ENCODE results near the gene GNAO1.

DNA sequence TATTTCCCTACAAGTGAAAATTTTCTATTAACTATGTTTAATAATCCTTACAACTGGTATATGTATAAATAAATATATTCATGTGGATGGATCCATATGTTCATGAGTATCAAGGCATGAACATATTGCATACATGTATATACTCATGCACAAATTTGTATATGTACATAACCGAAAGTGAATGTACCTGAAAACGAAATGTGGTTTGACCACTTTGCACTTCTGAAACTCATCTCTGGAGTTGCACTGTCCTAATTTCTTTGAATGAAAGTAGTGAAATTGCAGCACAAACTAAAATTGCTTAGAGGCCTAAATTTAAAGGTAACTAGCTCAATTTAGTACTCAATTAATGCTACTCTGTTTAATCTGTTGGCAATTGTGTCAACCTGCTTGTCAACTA lies 27.4 kb upstream of the GNAO1 start:
- TF ChIP-seq POLR2AphosphoS5 (IDR thresholded peaks at IDR 0.05; ENCODE audit: low read depth) (no peak), SPI1 (IDR thresholded peaks at IDR 0.05; ENCODE audit: borderline replicate concordance, low read depth) (no peak), GABPA (IDR thresholded peaks at IDR 0.05; ENCODE audit: low read depth) (no peak)
- TF ChIP-seq, protein P1, sequence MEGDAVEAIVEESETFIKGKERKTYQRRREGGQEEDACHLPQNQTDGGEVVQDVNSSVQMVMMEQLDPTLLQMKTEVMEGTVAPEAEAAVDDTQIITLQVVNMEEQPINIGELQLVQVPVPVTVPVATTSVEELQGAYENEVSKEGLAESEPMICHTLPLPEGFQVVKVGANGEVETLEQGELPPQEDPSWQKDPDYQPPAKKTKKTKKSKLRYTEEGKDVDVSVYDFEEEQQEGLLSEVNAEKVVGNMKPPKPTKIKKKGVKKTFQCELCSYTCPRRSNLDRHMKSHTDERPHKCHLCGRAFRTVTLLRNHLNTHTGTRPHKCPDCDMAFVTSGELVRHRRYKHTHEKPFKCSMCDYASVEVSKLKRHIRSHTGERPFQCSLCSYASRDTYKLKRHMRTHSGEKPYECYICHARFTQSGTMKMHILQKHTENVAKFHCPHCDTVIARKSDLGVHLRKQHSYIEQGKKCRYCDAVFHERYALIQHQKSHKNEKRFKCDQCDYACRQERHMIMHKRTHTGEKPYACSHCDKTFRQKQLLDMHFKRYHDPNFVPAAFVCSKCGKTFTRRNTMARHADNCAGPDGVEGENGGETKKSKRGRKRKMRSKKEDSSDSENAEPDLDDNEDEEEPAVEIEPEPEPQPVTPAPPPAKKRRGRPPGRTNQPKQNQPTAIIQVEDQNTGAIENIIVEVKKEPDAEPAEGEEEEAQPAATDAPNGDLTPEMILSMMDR (IDR thresholded peaks at IDR 0.05; ENCODE audit: insufficient read depth, low read length): no peak
- TF ChIP-seq, protein P2, sequence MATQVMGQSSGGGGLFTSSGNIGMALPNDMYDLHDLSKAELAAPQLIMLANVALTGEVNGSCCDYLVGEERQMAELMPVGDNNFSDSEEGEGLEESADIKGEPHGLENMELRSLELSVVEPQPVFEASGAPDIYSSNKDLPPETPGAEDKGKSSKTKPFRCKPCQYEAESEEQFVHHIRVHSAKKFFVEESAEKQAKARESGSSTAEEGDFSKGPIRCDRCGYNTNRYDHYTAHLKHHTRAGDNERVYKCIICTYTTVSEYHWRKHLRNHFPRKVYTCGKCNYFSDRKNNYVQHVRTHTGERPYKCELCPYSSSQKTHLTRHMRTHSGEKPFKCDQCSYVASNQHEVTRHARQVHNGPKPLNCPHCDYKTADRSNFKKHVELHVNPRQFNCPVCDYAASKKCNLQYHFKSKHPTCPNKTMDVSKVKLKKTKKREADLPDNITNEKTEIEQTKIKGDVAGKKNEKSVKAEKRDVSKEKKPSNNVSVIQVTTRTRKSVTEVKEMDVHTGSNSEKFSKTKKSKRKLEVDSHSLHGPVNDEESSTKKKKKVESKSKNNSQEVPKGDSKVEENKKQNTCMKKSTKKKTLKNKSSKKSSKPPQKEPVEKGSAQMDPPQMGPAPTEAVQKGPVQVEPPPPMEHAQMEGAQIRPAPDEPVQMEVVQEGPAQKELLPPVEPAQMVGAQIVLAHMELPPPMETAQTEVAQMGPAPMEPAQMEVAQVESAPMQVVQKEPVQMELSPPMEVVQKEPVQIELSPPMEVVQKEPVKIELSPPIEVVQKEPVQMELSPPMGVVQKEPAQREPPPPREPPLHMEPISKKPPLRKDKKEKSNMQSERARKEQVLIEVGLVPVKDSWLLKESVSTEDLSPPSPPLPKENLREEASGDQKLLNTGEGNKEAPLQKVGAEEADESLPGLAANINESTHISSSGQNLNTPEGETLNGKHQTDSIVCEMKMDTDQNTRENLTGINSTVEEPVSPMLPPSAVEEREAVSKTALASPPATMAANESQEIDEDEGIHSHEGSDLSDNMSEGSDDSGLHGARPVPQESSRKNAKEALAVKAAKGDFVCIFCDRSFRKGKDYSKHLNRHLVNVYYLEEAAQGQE (IDR thresholded peaks at IDR 0.05; ENCODE audit: insufficient replicate concordance, low read depth): no peak
